H9 (cell line): ENCODE data around the gene PPM1J. TPM values are rescaled to one million over a fixed set of nuclear protein-coding genes. Genes with fewer than 3 reads are reported as not detected.

Experiments
- DNase-seq: peaks from one replicate; pipeline ENCODE4 v3.0.0-alpha.2; 2017
- H2AFZ ChIP-seq: one replicate; pipeline ENCODE4 v1.6.1; 2013; ENCODE audit warnings: mild to moderate bottlenecking, low read length, control low read depth, moderate library complexity
- H2AK5ac ChIP-seq: 2 replicates; pipeline ENCODE4 v1.6.1; 2013; ENCODE audit warnings: low read length, control low read depth, mixed read lengths; ENCODE audit not compliant: insufficient read length
- H2BK120ac ChIP-seq: one replicate; pipeline ENCODE4 v1.6.1; 2013; ENCODE audit warnings: low read depth, mild to moderate bottlenecking, low read length, control low read depth, inconsistent platforms; ENCODE audit not compliant: poor library complexity, severe bottlenecking
- H2BK12ac ChIP-seq: 2 replicates; pipeline ENCODE4 v1.6.1; 2013; ENCODE audit warnings: low read length, control low read depth, mixed read lengths, low read depth; ENCODE audit not compliant: insufficient read length
- H2BK15ac ChIP-seq: 2 replicates; pipeline ENCODE4 v1.6.1; 2013; ENCODE audit warnings: low read depth, low read length, control low read depth
- H2BK20ac ChIP-seq: one replicate; pipeline ENCODE4 v1.6.1; 2013; ENCODE audit warnings: low read depth, mild to moderate bottlenecking, low read length, control low read depth, inconsistent platforms; ENCODE audit not compliant: poor library complexity, severe bottlenecking
- H2BK5ac ChIP-seq: 2 replicates; pipeline ENCODE4 v1.6.1; 2013; ENCODE audit warnings: low read length, control low read depth, mixed read lengths; ENCODE audit not compliant: insufficient read length
- H3K14ac ChIP-seq: 2 replicates; pipeline ENCODE4 v1.6.1; 2013; ENCODE audit warnings: low read length, control low read depth; ENCODE audit not compliant: insufficient read depth
- H3K18ac ChIP-seq: 2 replicates; pipeline ENCODE4 v1.6.1; 2013; ENCODE audit warnings: low read depth, mild to moderate bottlenecking, mixed read lengths, low read length, control low read depth; ENCODE audit not compliant: insufficient read length
- H3K23ac ChIP-seq: 2 replicates; pipeline ENCODE4 v1.6.1; 2013; ENCODE audit warnings: low read length, control low read depth, mixed read lengths, low read depth; ENCODE audit not compliant: insufficient read length
- H3K23me2 ChIP-seq: 2 replicates; pipeline ENCODE4 v1.6.1; 2013; ENCODE audit warnings: low read depth, mild to moderate bottlenecking, mixed read lengths, low read length, control low read depth; ENCODE audit not compliant: insufficient read length, poor library complexity, severe bottlenecking
- H3K27ac ChIP-seq: 2 replicates; pipeline ENCODE4 v1.5.1; 2013; ENCODE audit warnings: low read length, control low read depth, mixed read lengths, low read depth; ENCODE audit not compliant: insufficient read length
- H3K27me3 ChIP-seq: 2 replicates; pipeline ENCODE4 v1.6.1; 2013; ENCODE audit warnings: low read length, control low read depth, inconsistent platforms; ENCODE audit not compliant: insufficient read depth
- H3K4ac ChIP-seq: 2 replicates; pipeline ENCODE4 v1.6.1; 2013; ENCODE audit warnings: low read depth, mild to moderate bottlenecking, control low read depth, inconsistent platforms, low read length, moderate library complexity
- H3K4me1 ChIP-seq: 2 replicates; pipeline ENCODE4 v1.6.1; 2013; ENCODE audit warnings: low read length, control low read depth, inconsistent platforms; ENCODE audit not compliant: insufficient read depth
- H3K4me2 ChIP-seq: 2 replicates; pipeline ENCODE4 v1.6.1; 2013; ENCODE audit warnings: low read length, control low read depth, mixed read lengths; ENCODE audit not compliant: insufficient read length, insufficient read depth
- H3K56ac ChIP-seq: 2 replicates; pipeline ENCODE4 v1.6.1; 2013; ENCODE audit warnings: low read depth, mild to moderate bottlenecking, mixed read lengths, low read length, control low read depth; ENCODE audit not compliant: insufficient read length
- H3K79me1 ChIP-seq: 2 replicates; pipeline ENCODE4 v1.6.1; 2013; ENCODE audit warnings: low read depth, mild to moderate bottlenecking, moderate library complexity, low read length, control low read depth, inconsistent platforms; ENCODE audit not compliant: insufficient read depth, poor library complexity, severe bottlenecking
- H3K79me2 ChIP-seq: 2 replicates; pipeline ENCODE4 v1.6.1; 2013; ENCODE audit warnings: low read length, control low read depth, inconsistent platforms; ENCODE audit not compliant: insufficient read depth
- H3K9ac ChIP-seq: 2 replicates; pipeline ENCODE4 v1.6.1; 2013; ENCODE audit warnings: low read length, control low read depth, mixed read lengths; ENCODE audit not compliant: insufficient read length; ENCODE audit errors: extremely low read depth
- H3K9me3 ChIP-seq: one replicate; pipeline ENCODE4 v1.6.1; 2013; ENCODE audit warnings: low read depth, low read length, inconsistent platforms; ENCODE audit not compliant: control insufficient read depth
- H3T11ph ChIP-seq: one replicate; pipeline ENCODE4 v1.6.1; 2013; ENCODE audit warnings: mild to moderate bottlenecking, low read length, control low read depth, inconsistent platforms
- H4K20me1 ChIP-seq: one replicate; pipeline ENCODE4 v1.6.1; 2013; ENCODE audit not compliant: control insufficient read depth, insufficient read length, insufficient read depth
- H4K5ac ChIP-seq: 2 replicates; pipeline ENCODE4 v1.6.1; 2013; ENCODE audit warnings: low read depth, mild to moderate bottlenecking, mixed read lengths, low read length, control low read depth; ENCODE audit not compliant: insufficient read length
- H4K8ac ChIP-seq: replicated peaks from 2 replicates; pipeline ENCODE4 v1.6.1; 2013; ENCODE audit warnings: low read length, control low read depth, mixed read lengths, low read depth; ENCODE audit not compliant: insufficient read length
- H4K91ac ChIP-seq: 2 replicates; pipeline ENCODE4 v1.6.1; 2013; ENCODE audit warnings: low read depth, mild to moderate bottlenecking, moderate library complexity, mixed read lengths, low read length, control low read depth; ENCODE audit not compliant: insufficient read length
- H3K27ac Mint-ChIP-seq, 3 experiments: 2 replicates in 2 of 3; 3 replicates in 1 of 3; pipeline ENCODE4 v1.8.0; 2020 to 2021; ENCODE audit warnings: mixed read lengths in 3 of 3, mild to moderate bottlenecking in 1 of 3, moderate library complexity in 1 of 3
- H3K27me3 Mint-ChIP-seq: 2 replicates; pipeline ENCODE4 v1.8.0; 2021; ENCODE audit warnings: low read depth, mild to moderate bottlenecking, moderate library complexity, mixed read lengths
- H3K36me3 Mint-ChIP-seq, 3 experiments: 2 replicates in 2 of 3; 3 replicates in 1 of 3; pipeline ENCODE4 v1.8.0; 2020 to 2021; ENCODE audit warnings: low read depth in 3 of 3, mixed read lengths in 3 of 3; ENCODE audit not compliant: insufficient read depth in 1 of 3
- H3K4me1 Mint-ChIP-seq, 2 experiments: 2 replicates each; pipeline ENCODE4 v1.8.0; 2020; ENCODE audit warnings: mixed read lengths in 2 of 2
- H3K4me3 Mint-ChIP-seq, 2 experiments: 2 replicates in 1 of 2; 3 replicates in 1 of 2; pipeline ENCODE4 v1.8.0; 2020 to 2021; ENCODE audit warnings: mild to moderate bottlenecking in 2 of 2, mixed read lengths in 2 of 2, moderate library complexity in 1 of 2
- H3K9me3 Mint-ChIP-seq, 2 experiments: 2 replicates in 1 of 2; 3 replicates in 1 of 2; pipeline ENCODE4 v1.8.0; 2020; ENCODE audit warnings: mild to moderate bottlenecking in 2 of 2, mixed read lengths in 2 of 2, moderate library complexity in 1 of 2
- CTCF ChIP-seq: fragments of 200-600 bp; sonication (generic); conservative IDR thresholded peaks from 3 replicates; pipeline ENCODE4 v1.8.0; 2021; ENCODE audit warnings: antibody characterized with exemption, mild to moderate bottlenecking
- WGBS: extraction: QIAGEN DNeasy Blood & Tissue Kit; methylation state at CpG from one replicate; pipeline ENCODE4 v1.1.7; 2013; ENCODE audit warnings: missing lambda C conversion rate, low lambda C conversion rate, mixed read lengths; ENCODE audit not compliant: insufficient read length; ENCODE audit errors: extremely low coverage; 5-methylcytosine and 5-hydroxymethylcytosine counted together
- total RNA-seq: library from RNA; stranded (reverse); gene quantifications from 2 replicates; pipeline ENCODE4 v1.2.1, GENCODE V29; 2021

Gene PPM1J
- total RNA-seq, 1 experiment from 2014 or later = 12.7 TPM

- Histone ChIP-seq H4K20me1 (no peaks in the 10 kb centered on the region), H3K9me3 (no peaks in the 10 kb centered on the region), H4K91ac (no peak overlapping the region), H3K79me2 (no peaks in the 10 kb centered on the region), H3K14ac (no peak overlapping the region), H3K27me3 (peaks cover 4% of the 10 kb centered on the region; the same call in 1 of the 2 replicates), H2BK120ac (no peak overlapping the region), H2AFZ (no peak overlapping the region), H2AK5ac (no peak overlapping the region), H3K4me2 (peak overlapping the region; percentile 66), H3K4me1 (peaks cover 13% of the 10 kb centered on the region), H3K27ac (no peak overlapping the region), H3T11ph (no peak overlapping the region), H3K23ac (no peak overlapping the region), H2BK12ac (no peak overlapping the region), H3K56ac (no peak overlapping the region), H4K8ac (no peak overlapping the region), H3K79me1 (no peaks in the 10 kb centered on the region), H3K18ac (no peak overlapping the region), H3K23me2 (peaks cover 13% of the 10 kb centered on the region), H4K5ac (no peak overlapping the region), H3K9ac (no peak overlapping the region), H3K4ac (no peak overlapping the region), H2BK15ac (no peak overlapping the region), H2BK5ac (no peak overlapping the region), H2BK20ac (no peak overlapping the region)
- Mint-ChIP-seq H3K9me3 (no peaks in the 10 kb centered on the region; a peak in 1 of 5 replicates), H3K27me3 (peaks cover 52% of the 10 kb centered on the region), H3K4me1 (peaks cover 58 to 66% of the 10 kb centered on the region in 2 experiments), H3K4me3 (peak overlapping the region; percentile 72 to 79), H3K36me3 (peaks cover 13 to 25% (median 22%) of the 10 kb centered on the region in 3 experiments), H3K27ac (no peak overlapping the region)
- no peak for DNase-seq
- WGBS = no CpG with 5 or more reads among the region's 6 CpGs
- no peak for TF ChIP-seq CTCF
These were observed 7.1 kb downstream of the PPM1J start for GRCh38 chr1:112708002-112708448.
